Thymus (tissue), 11 donors: ENCODE results near the gene ODAD2. TPM values are rescaled to one million over a fixed set of nuclear protein-coding genes. Genes with fewer than 3 reads are reported as not detected.

Source experiments
- DNase-seq, 9 donors: peaks; one replicate each; pipeline ENCODE4 v3.0.0-alpha.2; 2013; ENCODE audit warnings: low spot score in 9 of 9, low read depth in 6 of 9, missing footprints in 1 of 9
- H3K27ac ChIP-seq, 2 donors: one replicate each; pipeline ENCODE4 v1.5.1; 2013; ENCODE audit warnings: control low read depth in 1 of 2, low read depth in 1 of 2, low read length in 1 of 2, mild to moderate bottlenecking in 1 of 2, moderate library complexity in 1 of 2
- H3K27me3 ChIP-seq, 2 donors: one replicate each; pipeline ENCODE4 v1.5.1; 2013; ENCODE audit warnings: low read length in 1 of 2; ENCODE audit not compliant: control insufficient read depth in 2 of 2, insufficient read depth in 1 of 2
- H3K36me3 ChIP-seq, 2 donors: one replicate each; pipeline ENCODE4 v1.5.1; 2013; ENCODE audit warnings: low read length in 1 of 2, mild to moderate bottlenecking in 1 of 2, moderate library complexity in 1 of 2; ENCODE audit not compliant: control insufficient read depth in 2 of 2, insufficient read depth in 2 of 2
- H3K4me1 ChIP-seq, 2 donors: one replicate each; pipeline ENCODE4 v1.5.1; 2013; ENCODE audit warnings: low read length in 2 of 2; ENCODE audit not compliant: control insufficient read depth in 2 of 2, insufficient read depth in 2 of 2
- H3K4me3 ChIP-seq, 2 donors: one replicate each; pipeline ENCODE4 v1.5.1; 2013; ENCODE audit warnings: low read length in 2 of 2, control low read depth in 1 of 2, mild to moderate bottlenecking in 1 of 2
- H3K9me3 ChIP-seq, 2 donors: one replicate each; pipeline ENCODE4 v1.5.1; 2013; ENCODE audit warnings: low read length in 1 of 2, mild to moderate bottlenecking in 1 of 2; ENCODE audit not compliant: control insufficient read depth in 2 of 2, insufficient read depth in 1 of 2
- WGBS: extraction: QIAGEN DNeasy Blood & Tissue Kit; methylation state at CpG from one replicate; pipeline ENCODE4 v1.1.7; 2013; 5-methylcytosine and 5-hydroxymethylcytosine counted together
- polyA plus RNA-seq: library from polyadenylated mRNA; stranded (reverse); fragments of 200-250 nt; gene quantifications from one replicate; pipeline ENCODE4 v1.2.3, GENCODE V29; 2013
- total RNA-seq: library from RNA; stranded (reverse); fragments of 120-200 nt; gene quantifications from one replicate; pipeline ENCODE4 v1.2.4, GENCODE V29; 2013
- donor health status: healthy.

ODAD2 gene
- total and polyA plus RNA-seq, 2 donors = 0.23 to 0.76 TPM

- Histone ChIP-seq H3K9me3 (no peaks in the 10 kb centered on the region), H3K4me1 (no peaks in the 10 kb centered on the region), H3K4me3 (no peak overlapping the region), H3K36me3 (no peaks in the 10 kb centered on the region), H3K27ac (no peak overlapping the region), H3K27me3 (no peaks in the 10 kb centered on the region)
- 96% methylated on average over 8 of the region's 8 CpGs for WGBS
- no peak for DNase-seq
These were observed 160.0 kb downstream of the ODAD2 start for GRCh38 chr10:27838901-27839300.

- H3K27me3 ChIP-seq = no peaks in the 10 kb centered on the region
- no peaks in the 10 kb centered on the region for H3K9me3 ChIP-seq
- H3K36me3 ChIP-seq = no peaks in the 10 kb centered on the region
- no peak for DNase-seq
- no peaks in the 10 kb centered on the region for H3K4me1 ChIP-seq
- 84% methylated on average over 4 of the region's 4 CpGs for WGBS
- H3K27ac ChIP-seq = no peak overlapping the region
- H3K4me3 ChIP-seq = no peak overlapping the region
These were observed 160.5 kb downstream of the ODAD2 start for GRCh38 chr10:27838361-27838760.

- Histone ChIP-seq H3K27me3 (no peaks in the 10 kb centered on the region), H3K4me3 (no peak overlapping the region), H3K4me1 (no peaks in the 10 kb centered on the region), H3K9me3 (no peaks in the 10 kb centered on the region), H3K27ac (no peak overlapping the region), H3K36me3 (no peaks in the 10 kb centered on the region)
- DNase-seq = no peak
- 76% methylated on average over 3 of the region's 3 CpGs for WGBS
These were observed 164.4 kb downstream of the ODAD2 start for GRCh38 chr10:27834476-27834875.

- DNase-seq = no peak
- no peaks in the 10 kb centered on the region for H3K36me3 ChIP-seq
- no peaks in the 10 kb centered on the region for H3K9me3 ChIP-seq
- no peak overlapping the region for H3K27ac ChIP-seq
- WGBS = 95% methylated on average over 6 of the region's 6 CpGs
- H3K4me3 ChIP-seq = no peak overlapping the region
- H3K4me1 ChIP-seq = no peaks in the 10 kb centered on the region
- no peaks in the 10 kb centered on the region for H3K27me3 ChIP-seq
These were observed 165.1 kb downstream of the ODAD2 start for GRCh38 chr10:27833792-27834191.

- no peaks in the 10 kb centered on the region for H3K4me1 ChIP-seq
- H3K27ac ChIP-seq = no peak overlapping the region
- no peak overlapping the region for H3K4me3 ChIP-seq
- no peaks in the 10 kb centered on the region for H3K27me3 ChIP-seq
- 75% methylated on average over 3 of the region's 3 CpGs for WGBS
- H3K36me3 ChIP-seq = no peaks in the 10 kb centered on the region
- DNase-seq = no peak
- H3K9me3 ChIP-seq = no peaks in the 10 kb centered on the region
These were observed 166.1 kb downstream of the ODAD2 start for GRCh38 chr10:27832826-27833225.

GRCh38 chr10:27826369-27826768, 172.5 kb downstream of the ODAD2 start:
- WGBS = 97% methylated on average over 9 of the region's 9 CpGs
- no peaks in the 10 kb centered on the region for H3K4me1 ChIP-seq
- H3K9me3 ChIP-seq = no peaks in the 10 kb centered on the region
- H3K27ac ChIP-seq = no peak overlapping the region
- no peak overlapping the region for H3K4me3 ChIP-seq
- no peak for DNase-seq
- no peaks in the 10 kb centered on the region for H3K36me3 ChIP-seq
- H3K27me3 ChIP-seq = no peaks in the 10 kb centered on the region

GRCh38 chr10:27822301-27822700, 176.6 kb downstream of the ODAD2 start:
- H3K9me3 ChIP-seq = no peaks in the 10 kb centered on the region
- no peak for DNase-seq
- no peaks in the 10 kb centered on the region for H3K36me3 ChIP-seq
- no peaks in the 10 kb centered on the region for H3K27me3 ChIP-seq
- no peaks in the 10 kb centered on the region for H3K4me1 ChIP-seq
- H3K4me3 ChIP-seq = no peak overlapping the region
- WGBS = 94% methylated on average over 4 of the region's 4 CpGs
- H3K27ac ChIP-seq = no peak overlapping the region

- no peak overlapping the region for H3K4me3 ChIP-seq
- H3K36me3 ChIP-seq = no peaks in the 10 kb centered on the region
- WGBS = 97% methylated on average over 3 of the region's 3 CpGs
- H3K27me3 ChIP-seq = no peaks in the 10 kb centered on the region
- DNase-seq = no peak
- H3K9me3 ChIP-seq = no peaks in the 10 kb centered on the region
- H3K4me1 ChIP-seq = no peaks in the 10 kb centered on the region
- no peak overlapping the region for H3K27ac ChIP-seq
These were observed 178.2 kb downstream of the ODAD2 start for GRCh38 chr10:27820637-27821036.

GRCh38 chr10:27819781-27820531, 178.9 kb downstream of the ODAD2 start:
- H3K4me3 ChIP-seq = no peak overlapping the region
- 97% methylated on average over 9 of the region's 9 CpGs for WGBS
- no peak for DNase-seq
- H3K27me3 ChIP-seq = no peaks in the 10 kb centered on the region
- no peaks in the 10 kb centered on the region for H3K4me1 ChIP-seq
- no peak overlapping the region for H3K27ac ChIP-seq
- no peaks in the 10 kb centered on the region for H3K36me3 ChIP-seq
- no peaks in the 10 kb centered on the region for H3K9me3 ChIP-seq
